GM18951 (cell line): ENCODE results near the gene RHOA.
"Not testable (repeated sequence)": the region's sequence is repeated elsewhere in the genome, so short reads cannot be mapped to it uniquely, and the experiment has no call there.

Source experiments
- POLR2A ChIP-seq: IDR thresholded peaks from 4 replicates; pipeline ENCODE4 v1.6.1; 2011; ENCODE audit warnings: mild to moderate bottlenecking; ENCODE audit not compliant: insufficient read length, insufficient read depth; ENCODE audit errors: extremely low read depth
- in situ Hi-C: fragments of 300-500 bp; cut with MboI; formaldehyde crosslinking; loops from one replicate; pipeline ENCODE4 v1.12.0; 2022; ENCODE audit warnings: low sequenced_read_pairs, mixed read lengths, inconsistent platforms; ENCODE audit not compliant: unreplicated experiment

The RHOA gene

GRCh38 chr3:49417516-49418120 is 5.8 kb upstream of the RHOA start:
- in situ Hi-C loops, result no loop called here
- TF ChIP-seq POLR2A, result no peak

- TF ChIP-seq POLR2A, result no peak
- in situ Hi-C loops, result no loop called here
These were observed 5.1 kb upstream of the RHOA start for GRCh38 chr3:49416867-49417266.

DNA sequence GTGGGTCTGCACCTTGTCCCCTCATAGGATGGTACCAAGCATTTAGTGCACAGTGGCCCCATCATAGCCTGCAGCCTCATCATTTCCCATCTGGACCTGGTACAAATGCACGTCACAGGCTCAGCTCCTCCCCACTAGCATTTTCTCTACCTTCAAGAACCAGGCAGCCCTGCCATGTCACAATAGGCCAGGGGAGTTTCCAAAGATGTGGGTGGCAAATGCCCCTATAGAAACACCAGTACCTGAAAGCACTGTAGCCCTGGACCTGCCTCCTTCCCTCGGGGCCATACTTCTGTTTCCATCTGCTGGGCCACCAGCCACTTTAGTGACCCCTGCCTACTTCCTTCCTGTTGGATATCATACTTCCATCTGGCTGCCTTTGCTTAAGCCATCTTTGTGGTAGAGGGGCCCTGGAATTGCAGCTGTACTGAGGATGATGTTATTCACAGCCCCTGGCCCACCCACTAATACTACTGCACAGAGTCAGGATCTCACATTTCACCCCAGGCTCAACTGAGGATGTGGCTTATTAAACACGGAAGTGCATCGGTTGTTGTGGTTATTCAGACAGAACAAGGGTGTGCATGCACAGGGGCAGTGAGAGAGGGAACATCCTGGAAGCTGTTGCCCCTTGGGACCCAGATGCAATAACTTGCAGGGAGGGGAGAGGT is 4.3 kb upstream of the RHOA start:
- no peak for TF ChIP-seq POLR2A
- in situ Hi-C loops, result no loop called here

DNA sequence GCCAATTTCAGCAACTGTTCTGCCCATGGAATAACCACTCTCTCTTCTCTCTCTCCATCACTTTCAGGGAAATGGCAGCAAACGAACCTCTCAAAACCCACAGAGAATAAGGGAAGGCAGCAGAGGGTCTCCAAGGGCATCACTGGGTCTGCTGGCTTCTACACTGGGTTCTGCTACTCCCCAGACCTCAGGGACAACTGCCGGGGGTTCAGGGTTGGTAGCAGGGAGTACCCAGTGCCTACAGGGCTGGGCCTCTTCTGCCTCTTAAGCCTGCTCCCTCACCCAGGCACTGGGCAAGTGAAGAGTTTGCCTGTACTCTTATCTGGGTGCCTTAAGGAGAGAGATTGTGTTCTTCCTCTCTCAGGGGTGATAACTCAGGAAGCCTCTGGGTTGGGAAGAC is 3.0 kb upstream of the RHOA start:
- TF ChIP-seq POLR2A, result no peak

DNA sequence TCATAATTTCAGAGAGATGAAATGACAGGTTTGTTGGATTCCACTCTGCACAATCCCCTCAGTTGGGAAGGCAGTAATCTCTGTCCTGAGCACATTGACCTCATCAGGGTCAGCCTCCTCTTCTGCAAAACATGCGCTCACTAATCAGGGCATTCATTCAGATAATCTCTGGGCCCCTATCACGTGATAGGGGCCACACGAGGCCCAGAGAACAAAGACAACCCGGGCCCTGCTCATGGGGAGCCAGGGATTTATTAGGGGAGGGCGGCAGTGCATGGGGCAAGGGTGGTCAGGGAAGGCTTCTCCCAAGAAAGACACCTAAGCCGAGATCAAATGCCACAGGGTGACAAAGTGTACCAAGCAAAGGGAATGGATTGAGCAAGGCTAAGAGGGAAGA is 1.6 kb upstream of the RHOA start:
- no peak for TF ChIP-seq POLR2A
- in situ Hi-C loops, result no loop called here

More for the DNA sequence above, 3.0 kb upstream of the RHOA start:
- in situ Hi-C loops, result no loop called here

DNA sequence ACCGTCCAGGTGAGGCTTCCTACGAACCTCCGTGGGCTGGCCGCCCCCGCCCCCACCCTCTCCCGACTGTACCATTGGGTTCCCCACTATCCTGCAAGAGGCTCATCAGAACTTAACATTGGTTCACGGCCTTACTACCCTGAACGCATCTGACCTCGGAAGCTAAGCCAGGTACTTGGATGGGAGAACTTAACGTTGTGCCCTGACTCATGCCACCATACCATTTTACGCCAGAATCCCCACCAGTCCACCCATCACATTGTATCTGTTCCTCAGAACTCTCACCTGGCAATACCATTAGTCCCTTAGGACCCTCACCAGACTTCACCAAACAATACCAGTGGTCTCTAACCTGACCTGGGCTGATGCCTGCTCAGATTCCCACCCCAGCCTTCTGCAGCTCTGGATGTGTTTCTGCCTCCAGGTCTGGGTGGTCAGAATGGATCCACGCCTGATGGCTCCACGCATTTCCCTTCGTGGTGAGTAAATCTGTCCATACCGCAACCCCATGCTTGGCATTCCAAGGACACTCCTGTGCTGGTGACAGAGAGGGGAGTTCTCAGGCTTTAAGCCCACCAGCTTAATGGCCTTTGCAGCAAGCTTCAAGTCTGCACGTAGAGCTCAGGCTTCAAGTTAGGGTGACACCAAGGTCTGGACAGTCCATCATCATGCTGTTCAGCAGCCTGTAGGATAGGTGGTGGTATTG is 1.0 kb upstream of the RHOA start:
- in situ Hi-C loops, result no loop called here
- no peak for TF ChIP-seq POLR2A

DNA sequence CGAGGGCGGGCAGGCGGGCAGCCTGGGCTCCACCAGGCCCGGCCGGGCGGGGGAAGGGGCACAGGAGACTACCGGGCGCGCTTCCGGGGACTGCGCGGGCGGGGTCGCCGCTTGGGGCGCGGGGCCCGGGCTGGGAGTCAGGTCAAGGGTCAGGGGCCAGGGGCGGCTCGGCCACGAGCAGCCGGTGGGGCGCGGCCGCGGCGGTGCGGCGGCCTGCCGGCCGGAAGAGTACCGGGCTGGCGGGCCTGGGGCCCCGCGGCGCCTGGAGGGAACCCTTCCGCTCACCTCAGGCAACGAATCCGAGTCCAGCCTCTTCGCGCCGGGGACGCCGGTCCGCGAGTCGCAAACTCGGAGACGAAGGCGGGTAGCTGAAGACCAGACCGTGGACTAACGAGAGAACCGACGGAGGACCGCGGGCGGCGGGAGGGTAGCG is 225 bp downstream of the RHOA start:
- in situ Hi-C loops, result no loop called here
- TF ChIP-seq POLR2A, result no peak

DNA sequence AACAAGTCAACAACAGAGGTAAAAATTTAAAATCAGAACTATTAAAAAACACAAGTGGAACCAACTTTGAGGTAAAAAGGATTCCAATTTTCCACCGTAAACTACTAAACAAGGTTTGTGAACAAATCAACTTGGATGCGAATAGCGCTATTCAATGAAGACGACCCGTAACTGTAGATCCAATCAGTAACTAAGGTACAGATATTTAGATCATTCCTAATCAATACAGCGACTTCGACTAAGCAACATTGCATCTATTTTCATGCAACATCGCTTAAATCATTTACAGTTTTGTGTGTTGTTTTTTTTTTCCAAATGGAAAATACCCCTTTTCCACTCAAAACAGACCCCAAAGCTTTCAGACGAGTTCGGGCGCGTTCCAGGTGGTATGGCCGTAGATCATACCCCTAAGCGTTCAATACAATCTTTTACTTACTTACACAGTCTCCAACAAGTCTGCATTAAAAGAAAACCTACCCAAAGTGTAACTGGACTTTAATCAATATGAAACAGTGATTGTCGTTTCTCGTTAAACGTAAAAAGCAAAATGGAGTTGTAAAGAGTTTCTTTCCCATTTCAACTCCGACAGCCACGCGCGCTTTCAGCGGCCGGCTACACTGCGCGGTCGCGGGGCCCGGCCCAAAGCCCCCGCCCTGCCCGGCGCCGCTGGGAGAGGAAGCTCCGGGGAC is 786 bp downstream of the RHOA start:
- in situ Hi-C loops, result no loop called here
- no peak for TF ChIP-seq POLR2A

- TF ChIP-seq POLR2A, result no peak
- in situ Hi-C loops, result no loop called here
These were observed 1.5 kb downstream of the RHOA start for GRCh38 chr3:49410066-49410845.

DNA sequence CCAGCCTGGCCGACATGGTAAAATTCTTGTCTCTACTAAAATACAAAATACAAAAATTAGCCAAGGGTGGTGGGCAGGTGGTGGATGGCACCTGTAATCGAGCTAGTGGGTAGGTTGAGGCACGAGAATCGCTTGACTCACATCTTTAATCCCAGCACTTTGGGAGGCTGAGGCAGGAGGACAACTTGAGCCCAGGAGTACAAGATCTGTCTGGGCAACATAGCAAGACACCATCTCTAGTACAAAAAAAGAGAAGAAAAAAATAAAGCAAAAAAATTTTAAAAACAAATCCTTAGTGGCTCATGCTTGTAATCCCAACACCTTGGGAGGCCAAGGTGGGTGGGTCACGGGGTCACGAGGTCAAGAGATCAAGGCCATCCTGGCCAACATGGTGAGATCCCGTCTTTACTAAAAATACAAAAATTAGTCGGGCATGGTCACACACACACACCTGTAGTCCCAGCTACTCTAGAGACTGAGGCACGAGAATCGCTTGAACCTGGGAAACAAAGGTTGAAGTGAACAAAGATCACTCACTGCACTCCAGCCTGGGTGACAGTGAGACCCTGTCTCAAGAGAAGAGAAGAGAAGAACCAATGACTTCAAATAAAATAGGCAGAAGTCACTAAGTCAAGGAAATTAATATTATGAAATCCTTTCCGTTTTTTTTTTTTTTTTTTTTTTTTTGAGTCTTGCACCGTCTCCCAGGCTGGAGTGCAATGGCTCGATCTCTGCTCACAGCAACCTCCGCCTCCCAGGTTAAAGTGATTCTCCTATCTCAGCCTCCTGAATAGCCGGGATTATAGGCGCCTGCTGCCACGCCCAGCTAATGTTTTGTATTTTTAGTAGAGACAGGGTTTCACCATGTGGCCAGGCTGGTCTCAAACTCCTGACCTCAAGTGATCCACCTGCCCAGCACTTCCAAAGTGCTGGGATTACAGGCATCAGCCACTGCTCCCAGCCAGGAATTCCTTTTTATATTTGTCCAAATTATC is 4.9 kb downstream of the RHOA start:
- in situ Hi-C loops, result no loop called here
- no peak for TF ChIP-seq POLR2A

DNA sequence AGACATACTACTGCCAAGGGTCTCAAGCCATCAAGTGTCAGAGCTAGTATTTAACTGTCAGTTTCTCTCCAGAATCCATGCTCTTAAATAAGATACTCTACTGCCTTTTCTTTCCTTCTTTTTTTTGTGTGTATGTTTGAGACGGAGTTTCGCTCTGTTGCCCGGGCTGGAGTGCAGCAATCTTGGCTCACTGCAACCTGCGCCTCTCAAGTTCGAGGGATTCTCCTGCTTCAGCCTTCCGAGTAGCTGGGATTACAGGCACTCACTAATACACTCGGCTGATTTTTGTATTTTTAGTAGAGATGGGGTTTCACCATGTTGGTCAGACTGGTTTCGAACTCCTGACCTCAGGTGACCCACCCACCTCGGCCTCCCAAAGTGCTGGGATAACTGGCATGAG is 6.2 kb downstream of the RHOA start:
- in situ Hi-C loops, result not testable (repeated sequence)

GRCh38 chr3:49403891-49404290 is 7.9 kb downstream of the RHOA start:
- in situ Hi-C loops, result no loop called here
- no peak for TF ChIP-seq POLR2A

DNA sequence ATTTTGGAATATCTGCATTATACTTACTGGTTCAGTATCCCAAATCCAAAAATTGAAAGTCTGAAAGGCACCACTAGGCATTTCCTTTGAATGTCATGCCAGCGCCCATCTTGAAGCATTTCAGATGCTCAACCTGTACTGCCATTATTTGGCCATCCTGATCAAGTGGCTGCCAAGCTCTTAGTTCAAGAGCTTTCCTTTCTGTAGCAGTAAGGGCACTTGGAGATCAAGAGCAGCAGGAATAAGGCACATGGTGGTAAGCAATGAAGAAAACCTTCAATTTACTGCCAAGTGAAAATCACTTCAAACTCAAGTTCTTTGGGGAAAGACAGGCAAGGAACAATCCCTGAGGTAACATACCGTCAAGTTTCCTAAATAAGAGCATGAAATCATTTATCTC is 10.0 kb downstream of the RHOA start:
- no peak for TF ChIP-seq POLR2A

More for the DNA sequence above, 10.0 kb downstream of the RHOA start:
- in situ Hi-C loops, result no loop called here
